Measurements from ENCODE around the gene ARMCX1.

DNA sequence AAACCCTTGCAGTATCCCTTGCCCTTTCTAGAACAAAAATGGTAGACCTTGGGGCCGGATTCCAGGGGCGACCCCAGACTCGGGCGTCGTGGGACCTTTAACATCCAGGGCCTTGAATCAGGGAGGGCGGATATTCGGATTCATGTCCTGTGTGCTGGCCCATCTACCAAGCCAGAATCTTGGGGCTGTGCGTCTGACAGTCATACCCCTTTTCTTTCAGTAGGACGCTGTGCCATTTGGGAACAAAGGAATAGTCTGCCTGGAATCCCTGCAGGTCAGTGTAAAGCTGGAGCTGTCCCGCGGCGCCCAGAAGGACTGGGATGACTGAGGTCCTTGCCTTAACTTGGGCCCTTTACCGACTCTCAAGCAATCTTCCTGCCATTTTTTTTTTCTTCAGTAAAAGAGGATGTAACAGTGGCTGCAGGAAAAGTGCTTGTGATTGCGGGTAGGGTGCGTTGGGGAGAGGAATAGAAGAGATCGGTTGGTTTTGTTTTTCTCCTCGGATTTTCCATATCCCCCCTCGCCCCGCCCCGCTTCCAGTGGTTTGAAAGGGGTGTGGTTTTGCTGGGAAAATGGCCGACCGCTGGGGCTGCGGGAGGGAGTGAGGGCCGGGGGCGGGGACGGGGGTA lies 518 bp downstream of the ARMCX1 start:
- TF ChIP-seq CTCF (IDR thresholded peaks at IDR 0.05; ENCODE audit: low read depth, low read length) (no peak), EZH2phosphoT487 (IDR thresholded peaks at IDR 0.05; ENCODE audit: low read depth) (no peak)

Measured in OCI-LY3 (cell line).